GM13976 (cell line): ENCODE data around the gene PPARA.

Experiments
- DNase-seq: peaks from one replicate; pipeline ENCODE4 v3.0.0; 2012; ENCODE audit warnings: low spot score
- in situ Hi-C: fragments of 300-500 bp; cut with MboI; formaldehyde crosslinking; loops from one replicate; pipeline ENCODE4 v1.12.0; 2022; ENCODE audit warnings: low sequenced_read_pairs, mixed read lengths, inconsistent platforms; ENCODE audit not compliant: unreplicated experiment
- TF ChIP-seq, protein P1 (sequence below): IDR thresholded peaks from 2 replicates; pipeline ENCODE4 v1.5.1; 2012; ENCODE audit warnings: borderline replicate concordance, mild to moderate bottlenecking; ENCODE audit not compliant: insufficient read depth; ENCODE audit errors: extremely low read depth, missing control alignments, control extremely low read depth

Gene PPARA

DNA sequence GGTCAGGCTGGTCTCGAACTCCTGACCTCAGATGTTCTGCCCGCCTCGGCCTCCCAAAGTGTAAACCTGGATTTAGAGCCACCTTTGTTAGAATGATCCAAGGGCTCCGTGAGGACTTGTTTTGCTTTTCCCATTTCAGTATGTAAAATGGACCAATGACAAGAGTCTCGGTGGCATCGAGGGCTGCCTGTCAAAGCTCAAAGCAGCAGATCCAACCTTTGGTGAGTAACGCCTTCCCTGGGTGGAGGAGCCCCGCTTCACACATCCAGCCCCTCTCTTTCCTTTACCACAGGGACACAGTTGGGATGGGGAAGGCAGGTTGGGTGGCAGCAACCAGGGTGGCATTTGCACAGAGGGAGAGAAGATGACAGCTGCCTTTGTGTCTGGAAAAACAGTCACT, 121.9 kb downstream of the PPARA start:
- no peak for DNase-seq
- TF ChIP-seq, protein P1, sequence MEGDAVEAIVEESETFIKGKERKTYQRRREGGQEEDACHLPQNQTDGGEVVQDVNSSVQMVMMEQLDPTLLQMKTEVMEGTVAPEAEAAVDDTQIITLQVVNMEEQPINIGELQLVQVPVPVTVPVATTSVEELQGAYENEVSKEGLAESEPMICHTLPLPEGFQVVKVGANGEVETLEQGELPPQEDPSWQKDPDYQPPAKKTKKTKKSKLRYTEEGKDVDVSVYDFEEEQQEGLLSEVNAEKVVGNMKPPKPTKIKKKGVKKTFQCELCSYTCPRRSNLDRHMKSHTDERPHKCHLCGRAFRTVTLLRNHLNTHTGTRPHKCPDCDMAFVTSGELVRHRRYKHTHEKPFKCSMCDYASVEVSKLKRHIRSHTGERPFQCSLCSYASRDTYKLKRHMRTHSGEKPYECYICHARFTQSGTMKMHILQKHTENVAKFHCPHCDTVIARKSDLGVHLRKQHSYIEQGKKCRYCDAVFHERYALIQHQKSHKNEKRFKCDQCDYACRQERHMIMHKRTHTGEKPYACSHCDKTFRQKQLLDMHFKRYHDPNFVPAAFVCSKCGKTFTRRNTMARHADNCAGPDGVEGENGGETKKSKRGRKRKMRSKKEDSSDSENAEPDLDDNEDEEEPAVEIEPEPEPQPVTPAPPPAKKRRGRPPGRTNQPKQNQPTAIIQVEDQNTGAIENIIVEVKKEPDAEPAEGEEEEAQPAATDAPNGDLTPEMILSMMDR, result no peak
- in situ Hi-C loops, result no loop called here

DNA sequence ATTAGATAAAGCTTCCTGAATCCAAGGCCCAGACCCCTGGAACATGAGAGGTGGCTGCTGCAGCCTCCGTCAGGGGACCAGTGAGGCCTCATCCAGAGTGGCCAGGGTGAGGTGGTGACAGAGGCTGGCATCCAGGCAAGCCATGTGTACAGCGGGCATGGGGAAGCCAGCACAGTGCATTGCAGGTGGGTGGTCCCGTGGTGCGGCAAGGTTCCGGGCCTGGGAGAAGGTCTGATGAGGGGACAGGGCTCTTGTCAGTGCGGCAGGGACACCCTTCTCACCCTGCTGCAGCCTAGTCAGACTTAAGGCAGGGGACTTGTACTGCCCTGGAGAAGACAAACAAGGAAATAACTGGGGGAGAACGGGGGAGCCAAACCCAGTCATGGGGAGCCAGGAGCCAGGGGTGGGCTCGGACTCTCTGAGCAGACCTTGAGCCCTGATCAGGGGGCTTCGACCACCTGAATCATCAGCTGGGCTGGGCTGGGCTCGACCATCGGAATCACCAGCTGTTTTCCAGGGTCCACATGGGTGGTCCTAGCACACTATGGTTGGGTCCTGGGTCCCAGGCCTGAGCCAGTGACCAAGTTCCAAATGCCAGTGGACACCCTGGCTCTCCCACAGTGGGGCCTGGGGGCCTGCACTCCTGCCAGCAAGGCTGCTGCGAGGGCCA, 122.6 kb downstream of the PPARA start:
- TF ChIP-seq, protein P1, result no peak
- in situ Hi-C loops, result no loop called here
- DNase-seq, result no peak

DNA sequence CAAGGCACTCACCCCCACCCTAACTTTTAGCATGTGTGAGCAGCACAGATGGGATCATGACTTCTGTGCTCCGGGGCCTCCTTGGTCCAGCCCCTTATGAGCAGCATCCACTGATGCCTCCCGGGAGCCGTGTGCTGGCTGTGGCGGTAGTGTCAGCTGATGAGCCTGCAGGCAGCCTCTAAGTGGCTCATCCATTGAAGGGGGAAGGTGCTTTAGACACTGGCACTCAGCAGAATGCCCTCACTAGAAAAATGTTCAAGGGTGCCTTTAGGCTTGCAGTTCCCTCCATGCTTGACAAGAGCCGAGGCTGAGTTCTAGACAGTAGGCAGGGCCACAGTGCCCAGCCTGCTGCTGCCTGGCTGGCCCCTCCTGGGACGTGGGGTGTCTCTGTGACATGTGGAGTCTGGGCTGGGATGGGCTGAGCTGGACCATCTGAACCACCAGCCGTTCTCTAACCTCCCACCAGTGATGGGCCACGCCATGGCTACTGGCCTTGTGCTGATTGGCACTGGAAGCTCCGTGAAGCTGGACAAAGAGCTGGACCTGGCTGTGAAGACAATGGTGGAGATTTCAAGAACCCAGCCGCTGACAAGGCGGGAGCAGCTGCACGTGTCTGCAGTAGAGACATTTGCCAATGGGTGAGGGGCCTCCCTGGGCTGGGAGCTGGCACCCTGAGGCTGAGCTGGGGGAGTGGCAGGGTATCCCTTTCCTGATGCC, 123.3 kb downstream of the PPARA start:
- TF ChIP-seq, protein P1, result no peak
- DNase-seq, result no peak
- in situ Hi-C loops, result no loop called here

DNA sequence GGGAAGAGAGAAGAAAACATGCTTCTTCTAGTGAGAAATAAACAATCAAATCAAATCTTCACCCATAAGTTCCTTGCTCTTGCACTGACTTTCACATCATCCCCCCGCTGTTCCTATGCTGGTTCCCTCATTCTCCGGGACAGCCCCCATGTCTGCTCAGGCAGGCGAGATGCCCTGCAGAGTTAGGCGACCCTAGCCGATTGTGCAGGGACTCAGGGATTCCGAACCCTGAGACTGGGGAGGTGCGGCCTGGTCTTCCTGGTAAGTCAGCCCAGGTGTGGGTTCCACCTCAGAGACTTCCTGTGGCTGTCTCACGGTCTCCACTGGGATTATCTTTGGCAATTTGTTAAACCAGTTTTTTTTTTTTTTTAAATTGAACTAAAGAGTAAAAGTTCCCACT, 124.1 kb downstream of the PPARA start:
- TF ChIP-seq, protein P1, result no peak
- in situ Hi-C loops, result no loop called here
- no peak for DNase-seq

DNA sequence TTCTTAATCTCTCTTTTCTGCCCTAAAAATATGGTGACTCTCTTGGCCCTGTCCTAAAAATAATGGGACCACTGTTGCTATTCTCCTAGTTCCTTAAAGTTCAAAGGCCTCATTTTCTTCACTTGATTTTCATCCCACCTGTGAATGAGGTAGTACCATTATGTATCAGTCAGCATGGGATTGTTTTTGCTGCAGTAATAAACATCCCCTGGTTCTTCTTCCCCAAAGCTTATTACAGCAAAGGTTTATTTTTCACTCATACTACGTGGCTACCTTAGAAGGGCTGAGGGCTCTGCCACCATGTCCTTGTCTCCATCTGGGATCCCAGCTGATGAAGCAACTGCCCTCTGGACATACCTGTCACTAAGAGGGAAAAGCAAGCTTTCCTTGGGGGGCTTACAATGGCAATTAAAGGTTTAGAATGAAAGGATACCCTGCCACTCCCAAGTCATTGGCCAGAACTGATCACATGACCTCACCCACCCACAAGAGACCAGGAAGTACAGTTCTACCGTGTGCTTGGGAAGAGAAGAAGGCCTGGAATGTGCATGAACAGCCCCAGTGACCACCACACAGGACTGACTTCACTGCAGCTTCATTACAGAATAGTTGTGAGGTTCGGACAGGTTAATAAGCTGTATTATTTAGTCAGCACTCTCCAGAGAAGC, 125.3 kb downstream of the PPARA start:
- TF ChIP-seq, protein P1, result no peak
- no peak for DNase-seq
- in situ Hi-C loops, result no loop called here

DNA sequence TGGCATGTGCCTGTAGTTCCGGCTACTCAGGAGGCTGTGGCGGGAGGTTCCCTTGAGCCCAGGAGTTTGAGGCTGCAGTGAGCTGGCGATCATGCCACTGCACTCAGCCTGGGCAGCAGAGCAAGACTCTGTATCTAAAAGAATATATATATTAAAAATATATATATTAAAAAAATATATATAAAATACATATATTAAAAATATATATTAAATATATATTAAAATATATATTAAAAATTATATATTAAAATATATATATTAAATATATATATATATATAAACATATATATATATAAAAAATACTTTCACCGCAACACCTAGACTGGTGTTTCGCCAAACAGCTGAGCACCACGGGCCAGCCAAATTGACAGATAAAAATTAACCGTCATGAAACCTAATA, 126.2 kb downstream of the PPARA start:
- DNase-seq, result no peak
- TF ChIP-seq, protein P1, result no peak
- in situ Hi-C loops, result no loop called here
